Naive B cell (primary cell): ENCODE measurements around the gene ANKRD33B. TPM values are rescaled to one million over a fixed set of nuclear protein-coding genes. Genes with fewer than 3 reads are reported as not detected.
A peak's percentile ranks its signal among the peaks of the same experiment; 100 is the strongest.

Experiments
- ATAC-seq, 2 donors: fragments of 150-1000 bp; cut with Tn5 transposase; 2 replicates each; pipeline ENCODE4 v1.10.0; 2021; ENCODE audit warnings: low read depth in 2 of 2, mild to moderate bottlenecking in 2 of 2, moderate library complexity in 2 of 2
- DNase-seq: peaks from one replicate; pipeline ENCODE4 v3.0.0; 2022
- H3K27ac Mint-ChIP-seq, 6 donors: one replicate each; pipeline ENCODE4 v1.8.0; 2020 to 2022; ENCODE audit warnings: mild to moderate bottlenecking in 6 of 6, mixed read lengths in 6 of 6, moderate library complexity in 5 of 6, inconsistent platforms in 2 of 6
- H3K27me3 Mint-ChIP-seq, 3 donors: one replicate each; pipeline ENCODE4 v1.8.0; 2021 to 2022; ENCODE audit warnings: mixed read lengths in 3 of 3, mild to moderate bottlenecking in 1 of 3
- H3K36me3 Mint-ChIP-seq, 2 donors: one replicate each; pipeline ENCODE4 v1.8.0; 2020 to 2022; ENCODE audit warnings: mixed read lengths in 2 of 2, inconsistent platforms in 1 of 2, mild to moderate bottlenecking in 1 of 2
- H3K4me1 Mint-ChIP-seq, 3 donors: one replicate each; pipeline ENCODE4 v1.8.0; 2020 to 2022; ENCODE audit warnings: mixed read lengths in 3 of 3, inconsistent platforms in 1 of 3, mild to moderate bottlenecking in 1 of 3, moderate library complexity in 1 of 3
- H3K4me3 Mint-ChIP-seq, 8 donors: one replicate each; pipeline ENCODE4 v1.8.0; 2020 to 2022; ENCODE audit warnings: mild to moderate bottlenecking in 8 of 8, mixed read lengths in 8 of 8, moderate library complexity in 8 of 8, inconsistent platforms in 2 of 8
- H3K9me3 Mint-ChIP-seq, 7 donors: one replicate each; pipeline ENCODE4 v1.8.0; 2020 to 2022; ENCODE audit warnings: mixed read lengths in 7 of 7, mild to moderate bottlenecking in 5 of 7, inconsistent platforms in 2 of 7, moderate library complexity in 1 of 7
- polyA plus RNA-seq, 6 donors: library from polyadenylated mRNA; unstranded; fragments of 300-500 nt; fragmentation: Illumina TruSeq; gene quantifications; one replicate each; pipeline ENCODE4 v1.2.3, GENCODE V29; 2021; ENCODE audit warnings: low read depth in 6 of 6

Gene ANKRD33B
- polyA plus RNA-seq, 6 donors from 2014 or later = 1.3 to 2.7 (median 1.9) TPM

GRCh38 chr5:10555277-10555684 lies 8.6 kb upstream of the ANKRD33B start:
- H3K36me3 Mint-ChIP-seq = no peaks in the 10 kb centered on the region
- H3K27ac Mint-ChIP-seq = peak overlapping the region in 2 of 6 donors; percentile 8 to 60
- no peaks in the 10 kb centered on the region for H3K27me3 Mint-ChIP-seq
- H3K4me3 Mint-ChIP-seq = peak overlapping the region in 1 of 8 donors; percentile 10
- H3K4me1 Mint-ChIP-seq = peaks cover 50 to 62% (median 53%) of the 10 kb centered on the region in 3 donors
- H3K9me3 Mint-ChIP-seq = no peaks in the 10 kb centered on the region
- no peak for ATAC-seq
- DNase-seq = no peak

- Mint-ChIP-seq H3K9me3 (no peaks in the 10 kb centered on the region), H3K4me1 (peaks cover 50 to 59% (median 58%) of the 10 kb centered on the region in 3 donors), H3K36me3 (no peaks in the 10 kb centered on the region), H3K27ac (peak overlapping the region in 2 of 6 donors; percentile 12 to 42), H3K27me3 (no peaks in the 10 kb centered on the region), H3K4me3 (peak overlapping the region in 6 of 8 donors; percentile 13 to 75 (median 52))
- ATAC-seq (no peak), DNase-seq (no peak)
Measured at GRCh38 chr5:10556289-10556807, 7.5 kb upstream of the ANKRD33B start.

- peak overlapping the region in 5 of 8 donors; percentile 13 to 75 (median 63) for H3K4me3 Mint-ChIP-seq
- no peaks in the 10 kb centered on the region for H3K27me3 Mint-ChIP-seq
Measured at GRCh38 chr5:10556893-10557746, 6.8 kb upstream of the ANKRD33B start.

GRCh38 chr5:10559151-10559550 lies 4.7 kb upstream of the ANKRD33B start:
- DNase-seq = no peak
- Mint-ChIP-seq H3K4me3 (no peak overlapping the region), H3K27ac (peak overlapping the region in 2 of 6 donors; percentile 40 to 74), H3K9me3 (no peaks in the 10 kb centered on the region), H3K36me3 (no peaks in the 10 kb centered on the region), H3K4me1 (peaks cover 34 to 57% (median 52%) of the 10 kb centered on the region in 3 donors), H3K27me3 (no peaks in the 10 kb centered on the region)
- no peak for ATAC-seq

More at GRCh38 chr5:10556893-10557746, 6.8 kb upstream of the ANKRD33B start:
- peaks cover 51 to 65% (median 61%) of the 10 kb centered on the region in 3 donors for H3K4me1 Mint-ChIP-seq
- ATAC-seq (peak; percentile 24 to 28), DNase-seq (no peak)
- no peaks in the 10 kb centered on the region for H3K36me3 Mint-ChIP-seq
- peak overlapping the region in 3 of 6 donors; percentile 70 to 93 (median 80) for H3K27ac Mint-ChIP-seq
- H3K9me3 Mint-ChIP-seq = no peaks in the 10 kb centered on the region

- Mint-ChIP-seq H3K36me3 (no peaks in the 10 kb centered on the region), H3K27ac (peak overlapping the region in 2 of 6 donors; percentile 34 to 40), H3K9me3 (no peaks in the 10 kb centered on the region), H3K4me1 (peaks cover 30 to 52% (median 48%) of the 10 kb centered on the region in 3 donors), H3K4me3 (peak overlapping the region in 1 of 8 donors; percentile 90), H3K27me3 (no peaks in the 10 kb centered on the region)
- no peak for ATAC-seq
- DNase-seq = no peak
Measured at GRCh38 chr5:10559871-10560270, 4.0 kb upstream of the ANKRD33B start.

GRCh38 chr5:10562201-10563109 lies 1.4 kb upstream of the ANKRD33B start:
- H3K36me3 Mint-ChIP-seq = no peaks in the 10 kb centered on the region
- no peaks in the 10 kb centered on the region for H3K9me3 Mint-ChIP-seq
- DNase-seq (peak; percentile 57), ATAC-seq (peak; percentile 25 to 32)
- peaks cover 36 to 52% (median 50%) of the 10 kb centered on the region in 3 donors for H3K4me1 Mint-ChIP-seq
- H3K27me3 Mint-ChIP-seq = no peaks in the 10 kb centered on the region
- H3K4me3 Mint-ChIP-seq = peak overlapping the region; percentile 74 to 95 (median 86)
- peak overlapping the region; percentile 66 to 93 (median 86) for H3K27ac Mint-ChIP-seq

- no peak for DNase-seq
- peak overlapping the region in 5 of 6 donors; percentile 34 to 92 (median 89) for H3K27ac Mint-ChIP-seq
- H3K4me1 Mint-ChIP-seq = peaks cover 32 to 51% (median 49%) of the 10 kb centered on the region in 3 donors
- H3K9me3 Mint-ChIP-seq = no peaks in the 10 kb centered on the region
- no peaks in the 10 kb centered on the region for H3K36me3 Mint-ChIP-seq
- H3K27me3 Mint-ChIP-seq = no peaks in the 10 kb centered on the region
- H3K4me3 Mint-ChIP-seq = peak overlapping the region; percentile 74 to 95 (median 86)
- ATAC-seq = peak; percentile 50 to 56
Measured at GRCh38 chr5:10563110-10563944, 543 bp upstream of the ANKRD33B start.

GRCh38 chr5:10564838-10565784 lies 1.2 kb downstream of the ANKRD33B start:
- Mint-ChIP-seq H3K27ac (peak overlapping the region; percentile 61 to 92 (median 78)), H3K36me3 (no peaks in the 10 kb centered on the region), H3K27me3 (no peaks in the 10 kb centered on the region), H3K9me3 (no peaks in the 10 kb centered on the region), H3K4me3 (peak overlapping the region; percentile 90 to 98 (median 96)), H3K4me1 (peaks cover 33 to 59% (median 56%) of the 10 kb centered on the region in 3 donors)
- no peak for ATAC-seq
- DNase-seq = no peak

- no peaks in the 10 kb centered on the region for H3K36me3 Mint-ChIP-seq
- H3K4me3 Mint-ChIP-seq = peak overlapping the region; percentile 90 to 98 (median 96)
- H3K4me1 Mint-ChIP-seq = peaks cover 35 to 61% (median 59%) of the 10 kb centered on the region in 3 donors
- ATAC-seq = no peak
- DNase-seq = no peak
- H3K9me3 Mint-ChIP-seq = no peaks in the 10 kb centered on the region
- peak overlapping the region in 5 of 6 donors; percentile 30 to 92 (median 89) for H3K27ac Mint-ChIP-seq
- H3K27me3 Mint-ChIP-seq = no peaks in the 10 kb centered on the region
Measured at GRCh38 chr5:10565785-10566542, 2.1 kb downstream of the ANKRD33B start.

GRCh38 chr5:10566543-10567068 lies 2.7 kb downstream of the ANKRD33B start:
- H3K27me3 Mint-ChIP-seq = no peaks in the 10 kb centered on the region
- H3K27ac Mint-ChIP-seq = peak overlapping the region in 3 of 6 donors; percentile 58 to 92 (median 89)
- peaks cover 35 to 59% (median 54%) of the 10 kb centered on the region in 3 donors for H3K4me1 Mint-ChIP-seq
- H3K36me3 Mint-ChIP-seq = no peaks in the 10 kb centered on the region
- DNase-seq (no peak), ATAC-seq (no peak)
- peak overlapping the region; percentile 90 to 98 (median 96) for H3K4me3 Mint-ChIP-seq
- no peaks in the 10 kb centered on the region for H3K9me3 Mint-ChIP-seq
